PC-3 (cell line): ENCODE data around the gene OR4C11.

Experiments used
- EZH2 ChIP-seq: fragments of 300-600 bp; sonication (generic); IDR thresholded peaks from one replicate; pipeline ENCODE4 v1.6.1; 2017; ENCODE audit warnings: antibody characterized with exemption, mild to moderate bottlenecking, low read length; ENCODE audit not compliant: unreplicated experiment
- TF ChIP-seq, protein P1 (sequence below): fragments of 300-600 bp; sonication (generic); conservative IDR thresholded peaks from 2 replicates; pipeline ENCODE4 v1.5.1; 2017; ENCODE audit warnings: antibody characterized with exemption, low read depth, mild to moderate bottlenecking, low read length

DNA sequence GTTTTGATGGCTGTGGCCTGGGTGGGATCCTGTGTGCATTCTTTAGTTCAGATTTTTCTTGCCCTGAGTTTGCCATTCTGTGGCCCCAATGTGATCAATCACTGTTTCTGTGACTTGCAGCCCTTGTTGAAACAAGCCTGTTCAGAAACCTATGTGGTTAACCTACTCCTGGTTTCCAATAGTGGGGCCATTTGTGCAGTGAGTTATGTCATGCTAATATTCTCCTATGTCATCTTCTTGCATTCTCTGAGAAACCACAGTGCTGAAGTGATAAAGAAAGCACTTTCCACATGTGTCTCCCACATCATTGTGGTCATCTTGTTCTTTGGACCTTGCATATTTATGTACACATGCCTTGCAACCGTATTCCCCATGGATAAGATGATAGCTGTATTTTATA lies 34.9 kb downstream of the OR4C11 start:
- TF ChIP-seq EZH2: no peak
- TF ChIP-seq, protein P1, sequence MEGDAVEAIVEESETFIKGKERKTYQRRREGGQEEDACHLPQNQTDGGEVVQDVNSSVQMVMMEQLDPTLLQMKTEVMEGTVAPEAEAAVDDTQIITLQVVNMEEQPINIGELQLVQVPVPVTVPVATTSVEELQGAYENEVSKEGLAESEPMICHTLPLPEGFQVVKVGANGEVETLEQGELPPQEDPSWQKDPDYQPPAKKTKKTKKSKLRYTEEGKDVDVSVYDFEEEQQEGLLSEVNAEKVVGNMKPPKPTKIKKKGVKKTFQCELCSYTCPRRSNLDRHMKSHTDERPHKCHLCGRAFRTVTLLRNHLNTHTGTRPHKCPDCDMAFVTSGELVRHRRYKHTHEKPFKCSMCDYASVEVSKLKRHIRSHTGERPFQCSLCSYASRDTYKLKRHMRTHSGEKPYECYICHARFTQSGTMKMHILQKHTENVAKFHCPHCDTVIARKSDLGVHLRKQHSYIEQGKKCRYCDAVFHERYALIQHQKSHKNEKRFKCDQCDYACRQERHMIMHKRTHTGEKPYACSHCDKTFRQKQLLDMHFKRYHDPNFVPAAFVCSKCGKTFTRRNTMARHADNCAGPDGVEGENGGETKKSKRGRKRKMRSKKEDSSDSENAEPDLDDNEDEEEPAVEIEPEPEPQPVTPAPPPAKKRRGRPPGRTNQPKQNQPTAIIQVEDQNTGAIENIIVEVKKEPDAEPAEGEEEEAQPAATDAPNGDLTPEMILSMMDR: no peak
